Myocyte (in vitro differentiated cells): ENCODE results near the gene PPP1R9A. TPM values are rescaled to one million over a fixed set of nuclear protein-coding genes. Genes with fewer than 3 reads are reported as not detected.

Source experiments
- DNase-seq: peaks from one replicate; pipeline ENCODE4 v3.0.0-alpha.2; 2012; ENCODE audit warnings: low read depth
- total RNA-seq: library from RNA; depleted of rRNA; stranded (reverse); fragments of >200 nt; gene quantifications from 2 replicates; pipeline ENCODE4 v1.2.3, GENCODE V29; 2014

PPP1R9A gene
- total RNA-seq, 1 donor from 2014 or later, result 10.1 TPM

DNA sequence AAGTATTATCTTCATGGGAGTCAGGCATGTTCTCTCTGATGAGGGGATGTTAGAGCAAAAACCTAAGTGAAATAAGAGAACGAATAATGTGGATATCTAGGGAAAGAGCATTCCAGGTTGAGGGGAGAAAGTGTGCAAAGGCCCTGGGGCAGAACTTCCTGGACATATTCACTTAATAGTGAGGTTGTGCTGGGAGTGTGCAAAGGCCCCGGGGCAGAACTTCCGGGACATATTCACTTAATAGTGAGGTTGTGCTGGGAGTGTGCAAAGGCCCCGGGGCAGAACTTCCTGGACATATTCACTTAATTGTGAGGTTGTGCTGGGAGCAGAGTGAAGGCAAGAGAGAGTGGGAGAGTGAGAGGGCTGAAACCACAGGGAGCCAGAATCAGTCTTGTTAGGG lies 405.2 kb downstream of the PPP1R9A start:
- no peak for DNase-seq

DNA sequence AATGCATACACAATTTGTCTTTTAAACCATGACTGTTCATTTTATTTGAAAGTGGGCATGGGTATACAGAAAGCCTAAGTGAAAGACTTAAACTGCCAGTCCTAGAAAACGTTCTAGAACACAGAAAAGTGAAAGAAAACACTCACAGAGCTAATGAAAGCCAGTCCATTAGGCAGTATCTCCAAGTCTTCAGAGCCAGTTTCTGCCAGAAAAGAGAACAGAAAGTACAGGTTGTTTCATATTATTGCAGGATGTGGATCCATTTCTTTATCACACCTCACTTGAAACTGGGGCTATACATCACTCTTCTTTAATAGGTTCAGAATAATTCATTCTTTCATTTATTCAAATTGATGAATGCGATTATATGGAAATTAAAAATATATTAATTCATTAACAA lies 409.2 kb downstream of the PPP1R9A start:
- no peak for DNase-seq

DNA sequence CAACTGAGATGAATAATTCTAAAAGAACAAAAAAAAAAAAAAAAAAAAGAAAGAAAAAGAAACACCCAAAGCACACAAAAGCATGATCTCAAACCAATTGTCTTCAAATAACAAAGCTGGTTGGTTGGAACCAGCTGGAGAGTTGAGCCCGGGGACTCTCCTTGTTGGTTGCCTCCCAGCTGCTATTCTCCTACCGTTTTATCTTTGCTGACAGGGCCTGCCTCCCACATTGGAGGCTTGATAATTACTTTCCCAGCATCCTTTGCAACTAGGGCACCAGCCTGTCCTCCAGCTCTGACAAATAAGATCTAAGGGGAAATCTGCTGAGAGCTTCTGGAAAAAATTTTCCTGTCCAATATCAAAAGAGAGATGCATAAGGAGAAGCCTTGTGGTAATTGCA lies 410.2 kb downstream of the PPP1R9A start:
- no peak for DNase-seq

DNA sequence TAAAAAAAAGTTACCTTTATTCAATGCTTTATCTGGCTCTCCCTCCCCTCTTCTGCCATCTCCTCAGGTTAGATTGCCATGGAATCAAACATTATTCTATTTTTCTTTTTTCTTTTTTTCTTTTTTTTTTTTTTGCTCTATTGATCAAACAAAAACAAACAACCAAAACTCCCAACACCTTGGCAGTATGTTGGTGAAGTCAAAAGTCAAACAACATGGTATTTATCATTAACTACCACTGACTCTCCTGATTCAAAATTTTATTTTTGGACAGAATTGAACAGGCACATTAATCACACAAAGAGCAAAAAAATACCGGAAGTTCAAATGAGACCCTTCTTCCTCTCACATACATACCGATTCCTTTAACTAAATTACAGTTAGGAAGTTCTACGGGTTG lies 410.6 kb downstream of the PPP1R9A start:
- DNase-seq, result no peak

DNA sequence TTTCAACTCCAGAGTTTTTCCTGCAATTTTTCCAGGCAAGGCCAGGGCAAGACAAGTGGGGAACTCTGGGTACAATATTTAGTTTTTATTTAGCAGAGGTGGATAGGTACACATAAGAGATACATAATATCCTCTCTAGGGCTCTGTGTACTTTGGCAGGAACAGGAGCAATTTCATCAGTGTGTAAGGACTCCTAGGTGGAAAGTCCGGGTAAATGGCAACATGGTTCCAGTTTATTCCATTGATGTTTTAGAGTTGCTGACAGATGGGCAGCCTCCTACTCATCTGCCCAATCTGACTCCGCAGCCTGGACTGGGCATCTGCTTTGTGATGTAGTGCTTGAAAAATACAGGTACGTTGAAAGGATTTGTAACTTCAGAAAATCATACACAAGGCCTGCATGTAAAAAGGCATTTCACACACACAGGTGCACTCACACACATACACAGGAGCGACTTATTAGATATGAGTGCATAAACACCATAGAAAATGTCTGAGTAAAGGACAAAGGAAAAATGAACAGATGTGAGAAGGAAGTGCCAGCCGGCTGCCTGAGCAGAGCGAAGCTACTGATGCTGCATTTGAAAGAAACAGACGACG lies 411.2 kb downstream of the PPP1R9A start:
- no peak for DNase-seq

DNA sequence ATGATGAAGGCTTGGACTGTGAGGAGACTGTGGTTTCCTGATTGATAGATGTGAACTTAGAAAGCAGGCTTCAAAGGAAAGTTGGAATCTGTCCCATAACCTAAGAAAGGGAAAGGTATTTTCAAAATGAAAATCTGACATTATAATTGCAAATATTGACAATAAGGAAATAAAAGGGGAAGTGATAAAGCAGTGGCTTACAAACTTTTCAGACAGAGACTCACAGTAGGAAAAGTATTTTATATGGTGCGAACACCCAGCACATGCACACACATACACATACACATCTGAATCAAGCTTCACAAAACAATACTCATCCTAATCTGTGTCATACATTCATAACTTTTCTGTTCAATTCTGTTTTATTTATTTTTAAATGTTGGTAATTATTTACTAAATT lies 412.2 kb downstream of the PPP1R9A start:
- DNase-seq, result no peak

DNA sequence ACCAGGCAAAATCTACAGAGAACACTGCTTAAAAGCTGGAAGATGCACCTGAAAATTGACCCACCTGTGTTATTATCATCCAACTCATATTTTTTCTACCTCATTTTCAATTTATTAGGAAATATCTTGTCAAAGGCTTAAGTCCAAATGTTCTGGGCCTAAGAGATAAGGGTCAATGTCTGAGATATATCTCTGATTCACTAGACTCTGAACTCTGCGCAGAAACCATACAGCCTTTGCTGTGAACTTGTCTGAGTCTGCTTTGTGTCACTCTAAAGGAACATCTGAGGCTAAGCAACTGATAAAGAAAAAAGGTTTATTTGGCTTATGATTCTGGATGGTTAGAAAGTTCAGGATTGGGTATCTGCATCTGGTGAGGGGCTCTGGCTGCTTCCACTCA lies 413.3 kb downstream of the PPP1R9A start:
- DNase-seq, result no peak

DNA sequence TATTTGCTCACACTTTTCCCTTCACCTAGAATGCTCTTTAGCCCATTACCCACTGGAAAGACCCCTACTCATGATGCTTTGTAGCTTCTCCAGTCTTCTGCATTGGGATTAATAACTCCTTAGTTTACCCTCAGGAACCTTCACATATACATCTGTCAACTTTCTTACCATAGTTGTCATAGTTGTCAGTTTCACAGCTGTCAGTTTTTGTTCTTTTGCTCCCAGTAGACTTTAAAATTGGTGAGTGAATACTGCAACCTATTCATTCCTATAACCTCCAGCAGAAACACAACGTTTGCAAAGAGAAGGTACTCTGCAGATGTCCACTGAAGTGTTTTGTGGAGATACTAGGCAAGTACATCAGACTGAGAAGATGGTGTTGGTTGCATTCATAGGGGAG lies 414.3 kb downstream of the PPP1R9A start:
- DNase-seq, result no peak

DNA sequence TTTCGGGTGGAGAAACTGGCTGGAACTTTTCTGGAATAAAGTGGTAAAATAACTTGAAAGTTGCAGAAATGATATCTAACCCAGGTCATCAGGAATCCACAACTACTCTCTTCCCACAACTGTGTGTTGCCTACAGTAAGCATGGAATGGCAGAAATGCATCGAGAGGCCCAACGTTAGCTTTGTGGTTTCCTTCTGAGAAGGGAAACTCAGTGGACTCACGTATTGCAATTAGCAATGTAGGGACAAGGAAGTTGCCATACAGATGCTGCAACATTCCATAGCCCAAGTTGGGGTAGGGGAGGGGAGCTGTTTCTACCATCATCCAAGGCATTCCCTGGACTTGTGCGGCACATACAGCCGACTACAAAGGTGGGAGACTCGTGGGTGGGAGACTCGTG lies 415.0 kb downstream of the PPP1R9A start:
- DNase-seq, result no peak

DNA sequence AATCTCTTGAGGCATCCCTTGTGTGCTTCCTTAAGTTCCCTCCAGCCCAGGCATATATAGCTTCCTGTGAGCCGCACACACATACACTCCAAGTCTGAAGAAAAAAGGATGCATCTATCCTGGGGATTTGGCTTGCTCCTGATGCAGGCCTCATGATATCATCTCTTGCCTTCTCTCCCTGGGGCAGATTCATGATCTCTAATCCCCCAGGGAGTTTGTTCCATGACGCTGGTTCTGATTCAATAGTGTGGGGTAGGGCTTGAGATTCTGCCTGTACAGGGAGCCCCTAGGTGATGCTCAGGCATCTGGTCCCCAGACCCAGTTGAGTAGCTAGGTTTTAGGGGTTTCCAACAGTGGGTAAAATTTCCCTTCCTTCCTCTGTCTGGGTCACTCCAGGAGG lies 415.5 kb downstream of the PPP1R9A start:
- no peak for DNase-seq

DNA sequence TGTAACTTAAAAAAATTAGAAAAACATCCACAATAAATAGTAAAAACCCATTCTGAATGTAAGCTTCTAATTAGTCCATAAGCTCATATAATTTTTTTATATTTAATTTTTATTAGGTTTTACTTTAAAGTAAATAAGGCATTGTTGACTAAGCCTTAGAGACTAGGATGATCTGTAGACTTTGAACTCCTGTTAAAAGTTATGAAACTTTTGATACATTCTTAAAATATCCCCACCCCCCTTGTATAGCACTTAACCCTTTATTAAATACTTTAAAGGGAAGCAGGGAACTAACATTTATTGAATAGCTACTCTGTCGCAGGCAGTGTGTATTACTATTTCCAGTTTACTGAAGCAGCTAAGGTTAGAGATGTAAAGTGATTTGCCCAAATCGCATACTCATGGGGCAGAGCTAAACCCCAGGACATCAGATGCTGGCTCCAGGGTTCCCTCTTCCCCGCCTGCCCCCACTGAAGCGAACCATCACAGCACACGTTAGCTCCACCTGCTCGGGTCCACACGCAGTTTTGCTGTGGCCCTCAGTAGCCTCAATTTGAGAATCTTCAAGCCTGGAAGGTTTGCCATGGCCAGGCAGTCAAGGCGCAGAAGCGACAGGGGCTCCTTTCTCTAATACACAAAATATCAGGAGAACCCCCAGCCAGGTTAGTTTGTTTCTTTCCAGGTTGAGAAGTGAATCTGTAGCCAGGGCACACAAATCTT lies 416.2 kb downstream of the PPP1R9A start:
- DNase-seq, result no peak

DNA sequence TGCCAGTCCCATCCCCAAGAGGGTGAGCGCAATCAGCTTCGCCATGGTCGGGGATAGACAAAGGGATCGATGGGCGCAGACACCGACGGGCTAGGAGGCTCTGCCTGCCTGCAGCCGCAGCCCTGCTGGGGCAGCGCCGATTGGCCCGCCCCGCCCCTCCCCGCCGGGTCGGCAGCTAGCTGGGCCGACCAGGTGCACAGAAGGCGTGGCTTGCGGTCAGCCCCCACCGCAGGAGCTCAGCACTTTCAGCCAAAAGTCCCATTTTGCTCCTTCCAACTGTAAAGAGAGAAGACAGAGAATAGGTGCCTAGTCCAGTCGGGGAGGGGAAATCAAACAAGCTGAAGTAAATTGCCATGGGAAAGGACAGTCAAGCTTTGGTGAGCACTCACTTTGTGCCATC lies 417.0 kb downstream of the PPP1R9A start, which contains the start of gene PON1:
TSS of gene PON1 (minus strand) at position 102 of the 400 bp plus-strand sequence. CDS start at position 45, 57 bp downstream.
- no peak for DNase-seq

DNA sequence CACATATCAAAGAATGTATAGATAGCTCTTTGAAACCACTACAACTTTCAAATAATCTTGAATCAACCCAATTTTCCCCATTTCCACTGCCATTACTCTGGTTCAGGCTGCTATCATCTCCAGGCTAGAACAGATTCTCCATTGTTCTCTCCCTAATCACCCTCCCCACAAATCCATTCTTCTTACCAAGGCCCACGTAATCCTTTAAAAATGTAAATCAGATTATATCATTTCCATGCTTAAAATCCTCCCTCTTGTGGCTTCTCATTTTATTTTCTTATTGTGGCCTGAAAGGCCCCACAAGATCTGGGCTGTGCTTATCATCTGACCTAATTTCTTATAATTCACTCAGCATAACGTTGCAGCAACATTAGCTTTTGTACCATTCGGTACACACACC lies 420.0 kb downstream of the PPP1R9A start:
- no peak for DNase-seq

DNA sequence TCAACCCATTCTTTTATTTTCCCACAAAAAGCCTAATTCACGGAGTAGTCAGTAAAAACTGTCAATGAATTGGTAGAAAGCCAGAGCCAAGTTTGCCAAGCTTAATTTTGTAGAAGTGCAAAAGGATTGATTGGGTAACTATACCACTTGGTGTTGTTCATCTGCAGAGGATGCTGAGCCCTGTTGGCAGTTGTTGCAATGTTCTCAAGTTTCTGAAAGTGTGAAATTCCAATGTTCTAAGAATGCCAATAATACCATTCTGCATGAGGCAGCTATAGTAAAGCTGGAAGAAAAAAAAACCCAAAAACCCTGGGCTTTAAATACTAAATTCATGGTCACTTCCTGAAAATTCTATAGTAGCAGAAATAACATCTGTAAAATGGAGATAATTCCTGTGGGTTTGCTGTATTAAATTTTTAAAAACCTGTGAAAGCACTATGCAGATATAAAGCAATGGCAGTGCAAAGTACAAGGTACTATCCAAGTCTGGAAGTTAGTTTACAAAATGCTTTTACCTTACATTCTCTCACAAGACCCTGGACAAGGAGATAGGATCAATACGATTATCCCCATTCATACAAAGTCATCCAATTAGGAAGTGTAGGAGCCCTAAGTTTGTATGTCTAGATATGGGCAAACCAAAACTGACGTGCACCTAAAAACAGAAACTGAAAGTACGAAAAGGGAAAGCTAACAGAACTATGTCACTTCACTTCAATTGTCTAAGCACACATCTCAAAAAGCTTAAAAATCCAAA lies 423.0 kb downstream of the PPP1R9A start:
- peak; percentile 58 for DNase-seq

DNA sequence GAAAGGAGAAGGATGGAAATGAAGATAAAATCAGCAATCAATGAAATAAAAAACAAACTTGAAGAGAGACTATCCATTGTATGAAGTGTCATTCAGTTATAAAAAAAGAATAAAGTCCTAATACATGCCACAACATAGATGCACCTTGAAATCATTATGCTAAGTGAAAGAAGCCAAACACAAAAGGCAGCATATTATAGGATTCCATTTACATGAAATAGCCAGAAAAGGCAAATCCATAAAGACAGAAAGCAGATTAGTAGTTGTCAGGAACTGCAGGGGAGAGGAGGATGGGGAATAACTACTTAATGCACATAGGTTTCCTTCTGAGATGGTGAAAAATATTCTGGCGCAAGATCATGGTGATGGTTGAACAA lies 423.6 kb downstream of the PPP1R9A start:
- peak; percentile 5 for DNase-seq

DNA sequence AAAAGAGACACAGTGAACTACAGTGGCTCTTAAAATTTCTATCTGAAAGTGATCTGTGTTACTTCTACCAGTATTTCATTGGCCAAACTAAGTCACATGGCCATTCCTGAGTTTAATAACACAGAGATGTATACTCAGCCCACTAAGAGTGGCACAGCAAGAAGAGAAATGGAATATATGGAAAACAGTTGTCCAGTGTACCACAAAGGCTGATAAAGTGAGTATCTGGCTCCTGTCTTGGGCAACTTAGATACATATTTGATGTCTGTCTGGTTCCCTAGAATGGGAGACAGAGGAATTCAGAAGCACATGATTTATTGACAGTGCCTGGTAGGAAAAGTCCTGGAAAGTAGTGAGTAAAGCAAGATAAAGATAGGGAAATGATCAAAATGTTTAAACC lies 427.1 kb downstream of the PPP1R9A start:
- DNase-seq, result peak; percentile 25

DNA sequence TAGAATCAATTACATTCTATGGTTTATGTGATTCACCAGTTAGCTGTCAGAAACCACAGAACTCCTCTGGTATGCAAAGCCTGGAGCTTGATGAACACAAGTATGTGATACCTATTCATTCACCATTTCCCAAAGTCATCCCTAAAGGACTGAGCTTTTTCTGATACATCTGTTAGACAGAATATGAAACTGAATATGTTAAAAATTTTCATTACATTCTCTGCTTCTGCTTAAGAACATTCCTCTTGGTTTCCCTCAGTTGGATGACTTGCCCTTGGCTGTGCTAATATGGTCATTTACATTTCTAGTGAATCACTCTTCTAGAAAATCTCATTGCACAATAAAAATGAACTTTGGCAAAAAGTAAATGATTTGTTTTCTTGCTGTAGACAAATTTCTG lies 427.7 kb downstream of the PPP1R9A start:
- peak; percentile 53 for DNase-seq

DNA sequence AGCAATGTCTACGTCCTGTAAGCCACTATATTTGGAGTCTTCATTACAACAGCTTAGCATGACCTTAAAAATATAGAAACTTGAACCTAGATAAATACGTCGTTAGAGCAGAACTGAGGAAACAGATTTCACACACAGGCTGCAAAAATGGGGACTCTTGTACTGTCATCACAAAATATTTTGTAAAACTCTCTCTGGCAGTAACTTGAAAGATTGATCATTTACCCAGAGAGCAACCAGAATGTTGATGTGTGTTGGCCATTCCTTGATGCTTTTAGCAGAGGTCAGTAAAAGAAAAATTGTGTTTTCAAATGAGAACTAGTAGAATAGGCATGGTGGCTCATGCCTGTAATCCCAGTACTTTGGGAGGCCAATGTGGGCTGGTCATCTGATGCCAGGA lies 431.4 kb downstream of the PPP1R9A start:
- DNase-seq, result no peak

DNA sequence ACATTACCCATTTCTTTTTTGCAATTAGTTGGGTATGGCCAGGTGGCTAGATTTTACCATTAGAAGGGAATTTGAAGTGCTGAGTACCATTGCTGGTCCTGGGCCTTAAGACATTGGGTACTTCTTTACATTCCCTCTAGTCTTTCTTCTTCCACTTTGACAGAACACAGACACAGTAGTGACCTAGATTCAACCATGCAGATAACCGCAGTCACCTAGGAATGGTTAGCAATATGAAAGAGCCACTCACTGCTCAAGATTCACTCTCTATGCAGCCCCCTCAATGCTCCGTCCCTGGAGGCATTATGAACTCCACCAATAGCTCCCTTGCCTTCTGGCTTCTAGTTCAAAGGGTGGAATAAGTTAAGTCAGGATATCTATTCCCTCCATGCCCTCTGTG lies 433.1 kb downstream of the PPP1R9A start:
- DNase-seq, result no peak

DNA sequence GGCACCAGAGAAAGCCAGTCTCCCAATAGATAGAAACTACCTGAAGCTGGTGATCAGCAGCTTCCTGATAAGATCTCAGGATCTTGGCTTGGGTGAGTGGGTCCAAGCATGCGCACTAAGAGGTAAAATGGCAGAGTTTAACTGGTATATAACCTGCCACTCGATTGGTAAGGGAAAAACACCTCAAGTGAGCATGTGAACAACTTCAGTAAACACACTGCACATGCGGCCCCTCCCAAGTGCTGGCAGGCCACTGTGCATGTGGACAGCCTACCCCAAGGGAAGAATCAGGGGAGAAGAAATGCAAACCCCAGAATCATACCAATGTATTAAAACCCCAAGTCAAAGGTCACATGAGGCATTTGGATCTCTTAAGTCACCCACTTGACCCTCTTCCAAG lies 434.6 kb downstream of the PPP1R9A start:
- no peak for DNase-seq

DNA sequence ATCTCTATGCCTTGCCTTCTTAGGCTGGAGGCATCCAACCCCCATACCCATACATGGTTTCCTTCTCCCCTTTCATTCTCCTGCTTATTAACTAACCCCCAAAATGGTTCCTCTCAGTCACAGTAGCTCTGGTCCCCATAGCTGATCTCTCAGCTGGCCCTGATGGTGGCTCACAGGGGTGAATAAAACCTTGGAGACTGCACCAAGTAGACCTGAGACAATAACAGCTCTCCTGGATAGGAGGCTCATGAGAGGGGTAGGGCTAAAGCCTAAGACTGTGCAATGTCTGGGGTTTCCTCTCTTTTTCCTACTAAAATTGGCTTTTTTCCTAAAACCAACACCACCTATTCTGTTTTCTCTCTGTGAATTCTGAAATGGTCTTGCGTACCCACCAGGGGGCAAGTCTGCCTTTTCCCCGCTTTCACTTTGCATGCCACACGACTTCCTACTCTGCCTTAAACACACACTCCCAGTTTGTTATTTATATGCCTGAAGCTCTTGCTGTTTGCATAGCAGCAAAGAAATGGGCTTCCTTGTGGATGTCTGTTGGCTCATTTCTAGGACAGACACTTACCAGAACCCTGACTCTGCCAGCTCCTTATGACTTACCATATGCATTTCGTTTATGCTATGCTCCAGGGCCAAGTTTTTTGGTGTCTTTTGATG lies 435.4 kb downstream of the PPP1R9A start:
- DNase-seq, result no peak
